GM19193 (cell line): Measurements from ENCODE around the gene MBNL1.

ENCODE experiments used
- POLR2A ChIP-seq: IDR thresholded peaks from 4 replicates; pipeline ENCODE4 v1.6.1; 2011; ENCODE audit not compliant: insufficient read depth, insufficient read length; ENCODE audit errors: extremely low read depth

MBNL1 gene

GRCh38 chr3:152322756-152323155 lies 54.0 kb downstream of the MBNL1 start:
- TF ChIP-seq POLR2A, result no peak

- TF ChIP-seq POLR2A, result no peak
Observed at GRCh38 chr3:152323834-152324233, 55.1 kb downstream of the MBNL1 start.

- no peak for TF ChIP-seq POLR2A
Observed at GRCh38 chr3:152325136-152325535, 56.4 kb downstream of the MBNL1 start.

GRCh38 chr3:152327203-152327602 lies 58.5 kb downstream of the MBNL1 start:
- TF ChIP-seq POLR2A, result no peak

GRCh38 chr3:152328841-152329240 lies 60.1 kb downstream of the MBNL1 start:
- no peak for TF ChIP-seq POLR2A

GRCh38 chr3:152330559-152330958 lies 61.8 kb downstream of the MBNL1 start:
- TF ChIP-seq POLR2A, result no peak

GRCh38 chr3:152331018-152331541 lies 62.4 kb downstream of the MBNL1 start:
- TF ChIP-seq POLR2A, result no peak

- TF ChIP-seq POLR2A, result no peak
Observed at GRCh38 chr3:152331998-152332397, 63.3 kb downstream of the MBNL1 start.

- TF ChIP-seq POLR2A, result no peak
Observed at GRCh38 chr3:152333928-152334327, 65.2 kb downstream of the MBNL1 start.

GRCh38 chr3:152334761-152335160 lies 66.0 kb downstream of the MBNL1 start:
- no peak for TF ChIP-seq POLR2A

GRCh38 chr3:152335273-152335672 lies 66.5 kb downstream of the MBNL1 start:
- TF ChIP-seq POLR2A, result no peak

- no peak for TF ChIP-seq POLR2A
Observed at GRCh38 chr3:152338159-152338720, 69.5 kb downstream of the MBNL1 start.

- no peak for TF ChIP-seq POLR2A
Observed at GRCh38 chr3:152339881-152340505, 71.3 kb downstream of the MBNL1 start.

GRCh38 chr3:152345233-152345632 lies 76.5 kb downstream of the MBNL1 start:
- TF ChIP-seq POLR2A, result no peak

- no peak for TF ChIP-seq POLR2A
Observed at GRCh38 chr3:152346058-152346457, 77.3 kb downstream of the MBNL1 start.

GRCh38 chr3:152346740-152347139 lies 78.0 kb downstream of the MBNL1 start:
- no peak for TF ChIP-seq POLR2A
